ENCODE results near the gene SEPTIN6.
"Not testable (repeated sequence)": the region's sequence is repeated elsewhere in the genome, so short reads cannot be mapped to it uniquely, and the experiment has no call there.

SEPTIN6 gene

GRCh38 chrX:119690921-119691716, 1.8 kb downstream of the SEPTIN6 start:
- DNase-seq = peak in 1 of 2 donors; percentile 70

- peak; percentile 41 to 63 for DNase-seq
Observed at GRCh38 chrX:119688911-119689321, 4.1 kb downstream of the SEPTIN6 start.

DNA sequence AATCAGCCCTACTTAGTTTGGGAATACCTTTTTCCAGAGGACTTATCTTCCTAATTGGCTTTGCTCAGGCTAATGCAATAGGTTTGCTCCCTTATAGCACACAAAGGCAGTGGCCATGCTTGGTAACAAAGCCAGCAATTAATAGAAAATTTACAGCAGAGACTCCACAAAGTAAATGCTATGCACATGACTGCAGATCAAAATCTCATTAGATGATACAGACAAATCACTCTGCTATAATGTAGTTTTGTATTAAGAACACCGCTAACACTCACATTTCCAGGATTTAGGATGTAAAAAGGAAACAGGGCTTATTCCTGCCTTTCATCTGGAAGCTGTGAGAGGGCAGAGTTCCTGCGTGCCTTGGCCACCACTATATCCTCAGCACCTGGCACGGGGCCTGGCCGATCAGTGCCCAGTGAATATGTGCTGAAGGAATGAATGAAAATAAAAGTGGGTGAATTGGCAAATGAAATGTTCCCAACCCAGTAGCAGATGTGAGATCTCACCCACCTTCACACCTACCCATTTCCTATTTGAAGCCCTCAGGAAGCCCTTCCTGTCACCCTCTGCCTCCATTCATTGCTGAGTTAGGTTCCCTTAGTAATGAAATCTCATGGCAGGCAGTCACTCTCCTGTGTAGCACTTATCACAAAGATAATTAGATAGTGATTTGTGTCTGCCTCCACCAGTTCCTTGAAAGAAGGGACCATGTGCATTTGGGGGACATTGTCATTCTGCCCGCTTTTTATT, 5.1 kb downstream of the SEPTIN6 start:
- no peak for DNase-seq

DNA sequence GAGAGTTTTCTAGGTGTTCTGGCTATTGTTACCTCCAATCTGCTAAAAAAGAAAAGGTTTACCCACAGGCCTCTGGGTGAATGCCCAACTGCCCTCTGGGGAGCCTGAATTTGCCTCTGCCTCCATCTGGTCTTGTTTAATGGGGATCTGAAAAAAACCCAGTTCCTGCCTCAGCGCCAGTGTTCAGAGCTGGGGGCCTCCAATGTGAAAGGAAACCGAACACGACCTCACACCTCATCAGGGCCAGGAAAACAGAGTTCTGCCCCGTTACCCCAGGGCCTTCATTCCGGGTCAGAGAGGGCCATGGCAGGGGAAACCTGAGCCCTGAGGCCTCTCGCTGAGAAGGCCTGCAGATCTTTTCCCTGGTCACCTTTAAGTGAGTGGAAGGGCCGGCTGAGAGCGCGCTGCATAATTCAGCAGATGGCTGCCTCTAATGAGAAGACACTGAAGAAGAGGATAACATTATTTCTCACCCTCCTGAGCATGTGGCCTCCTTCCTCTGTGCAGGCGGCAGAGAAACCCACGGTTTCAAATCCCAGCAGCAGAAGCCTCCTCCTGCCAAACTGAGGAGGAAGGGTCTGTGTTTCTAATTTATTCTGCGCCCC, 6.8 kb downstream of the SEPTIN6 start:
- peak in 1 of 2 donors; percentile 50 for DNase-seq

GRCh38 chrX:119685225-119686066, 7.5 kb downstream of the SEPTIN6 start:
- peak; percentile 69 to 74 for DNase-seq

GRCh38 chrX:119684916-119685224, 8.1 kb downstream of the SEPTIN6 start:
- DNase-seq = no peak

GRCh38 chrX:119684312-119684711, 8.7 kb downstream of the SEPTIN6 start:
- DNase-seq = peak in 1 of 2 donors; percentile 49

GRCh38 chrX:119682019-119682989, 10.7 kb downstream of the SEPTIN6 start:
- peak; percentile 55 to 58 for DNase-seq

GRCh38 chrX:119677654-119677981, 15.3 kb downstream of the SEPTIN6 start:
- DNase-seq = no peak

DNA sequence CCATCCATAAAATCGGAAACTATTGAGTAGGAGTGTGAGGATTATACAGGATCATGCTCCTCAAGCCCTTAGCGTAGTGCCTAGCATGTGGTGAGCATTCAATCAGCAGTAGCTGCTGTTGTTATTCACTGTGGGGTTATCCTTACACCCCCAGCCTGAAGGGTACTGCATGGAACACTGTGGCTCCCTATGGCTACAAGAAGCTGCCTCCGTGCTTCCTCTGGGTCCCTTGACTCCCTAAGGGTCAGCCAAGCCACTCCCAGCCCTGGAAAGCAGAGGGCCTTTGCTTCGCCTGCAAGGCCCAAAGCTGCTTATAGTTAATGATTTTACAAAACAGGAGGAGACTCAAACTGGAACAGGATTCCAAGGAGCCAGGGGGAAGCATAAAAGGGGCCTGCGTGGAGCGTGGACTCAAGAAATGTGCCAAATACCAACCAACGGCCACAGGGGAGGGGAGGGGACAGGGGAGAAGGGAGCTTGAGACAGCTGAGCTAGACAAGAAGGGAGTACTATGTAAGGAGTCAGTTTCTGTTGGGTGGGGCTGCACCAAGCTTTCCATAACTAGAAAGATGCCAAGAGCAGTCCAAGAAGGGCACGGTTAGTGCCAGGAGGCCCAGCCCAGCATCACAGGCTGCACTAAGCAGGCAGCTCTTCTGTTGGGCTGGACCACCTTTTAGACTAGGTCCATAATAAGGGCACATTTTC, 15.9 kb downstream of the SEPTIN6 start:
- DNase-seq = no peak

DNA sequence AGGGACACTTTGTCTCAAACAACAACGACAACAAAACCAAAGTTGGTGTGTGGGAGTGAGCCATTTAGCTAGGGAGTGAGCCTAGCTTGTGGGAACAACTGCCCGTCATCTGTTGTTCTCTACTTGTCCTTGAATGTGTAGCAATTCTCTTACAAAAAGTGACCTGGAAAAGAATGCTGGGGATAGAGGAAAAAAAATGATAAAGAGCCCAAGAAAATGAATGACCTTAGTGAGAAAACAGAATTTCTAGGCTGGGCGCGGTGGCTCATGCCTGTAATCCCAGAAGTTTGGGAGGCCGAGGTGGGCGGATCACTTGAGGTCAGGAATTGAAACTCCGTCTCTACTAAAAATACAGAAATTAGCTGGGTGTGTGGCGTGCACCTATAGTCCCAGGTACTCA, 19.6 kb downstream of the SEPTIN6 start:
- DNase-seq = no peak

DNA sequence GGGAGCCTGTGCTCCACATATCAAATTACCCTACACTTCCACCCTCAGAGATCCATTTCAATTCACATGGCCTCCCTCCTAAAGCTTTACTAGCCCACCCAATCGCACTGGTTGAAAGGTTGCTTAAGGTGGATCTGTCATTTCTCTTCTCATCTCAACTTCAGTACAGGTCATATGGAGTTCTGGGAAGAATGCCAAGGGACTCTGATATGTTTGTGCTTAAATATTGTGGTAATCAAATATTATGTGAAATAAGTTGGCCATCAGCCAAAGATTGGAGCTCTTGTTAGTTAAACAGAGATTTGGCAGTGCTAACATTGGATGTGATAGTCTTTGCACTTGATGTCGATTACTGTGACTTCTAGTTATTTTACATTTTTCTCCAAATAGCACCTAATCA, 20.5 kb downstream of the SEPTIN6 start:
- no peak for DNase-seq

- no peak for DNase-seq
Observed at GRCh38 chrX:119669424-119670037, 23.4 kb downstream of the SEPTIN6 start.

DNA sequence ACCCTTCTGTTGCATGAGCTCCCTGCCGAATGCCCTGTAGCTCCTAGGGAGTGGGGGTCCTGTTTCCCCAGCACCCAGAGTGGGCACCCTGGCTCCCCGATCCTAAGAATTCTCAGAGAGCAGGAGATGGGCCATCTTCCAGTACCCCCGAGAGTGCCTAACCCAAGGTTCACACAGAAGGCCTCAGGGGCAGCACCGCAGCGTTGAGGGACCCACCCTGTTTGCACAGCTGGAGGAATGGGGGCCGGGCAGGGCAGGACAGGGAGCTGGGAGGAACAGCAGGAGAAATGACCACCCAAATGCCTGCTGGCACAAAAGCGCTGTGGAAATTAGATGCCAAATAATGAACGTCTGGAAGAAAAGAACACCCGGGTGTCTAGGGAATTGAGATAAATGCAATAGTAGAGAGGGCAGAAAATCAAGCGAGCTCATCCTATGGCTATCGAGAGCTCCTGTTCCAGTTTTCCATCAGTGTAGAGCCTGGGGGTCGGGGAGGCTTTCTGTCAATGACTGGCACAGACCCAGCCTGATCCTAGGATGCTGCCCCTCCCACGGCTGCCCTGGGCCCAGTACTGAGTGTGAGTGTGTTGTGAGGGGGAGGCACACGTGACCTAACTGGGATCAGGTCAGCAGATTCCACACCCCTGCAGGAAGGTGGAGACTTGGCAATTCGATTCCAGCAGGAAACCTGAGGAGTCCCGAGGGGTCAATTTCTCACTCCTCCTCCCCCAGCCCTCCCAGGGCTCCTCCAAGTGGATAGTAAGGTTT, 25.7 kb downstream of the SEPTIN6 start:
- no peak for DNase-seq

GRCh38 chrX:119664877-119665276, 28.1 kb downstream of the SEPTIN6 start:
- not testable (repeated sequence) for DNase-seq

DNA sequence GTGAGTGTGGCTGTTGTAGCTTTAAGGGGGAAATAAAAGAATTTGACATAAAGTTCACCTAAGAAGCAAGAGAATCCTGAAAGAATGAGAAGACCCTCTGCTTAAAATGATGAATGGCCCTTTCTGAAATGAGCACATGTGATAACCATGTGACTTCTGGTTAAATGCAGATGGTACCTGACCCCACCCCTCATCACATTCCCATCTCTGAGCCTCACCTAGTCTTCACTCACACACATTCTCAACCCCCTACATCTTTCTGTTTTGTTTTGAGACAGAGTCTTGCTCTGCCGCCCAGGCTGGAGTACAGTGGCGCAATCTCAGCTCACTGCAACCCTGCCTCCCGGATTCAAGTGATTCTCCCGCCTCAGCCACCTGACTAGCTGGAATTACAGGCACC, 31.5 kb downstream of the SEPTIN6 start:
- no peak for DNase-seq

DNA sequence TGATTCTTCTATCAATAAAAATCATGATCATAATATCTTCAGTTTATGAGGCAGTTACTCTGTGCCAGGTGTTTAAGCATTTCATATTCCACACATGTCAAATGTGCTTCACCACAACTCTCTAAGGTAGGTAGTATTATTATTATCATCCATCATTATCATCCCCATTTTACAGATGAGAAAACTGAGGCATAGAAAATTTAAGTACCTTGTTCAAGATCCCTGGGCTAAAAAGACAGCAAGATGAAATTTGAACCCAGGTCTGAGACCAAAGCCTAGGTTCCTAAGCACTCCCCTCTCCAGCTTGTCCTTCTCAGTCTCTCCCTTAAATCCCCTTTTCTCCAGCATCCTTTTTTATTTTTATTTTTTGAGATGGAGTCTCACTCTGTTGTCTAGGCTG, 33.4 kb downstream of the SEPTIN6 start:
- DNase-seq = no peak

DNA sequence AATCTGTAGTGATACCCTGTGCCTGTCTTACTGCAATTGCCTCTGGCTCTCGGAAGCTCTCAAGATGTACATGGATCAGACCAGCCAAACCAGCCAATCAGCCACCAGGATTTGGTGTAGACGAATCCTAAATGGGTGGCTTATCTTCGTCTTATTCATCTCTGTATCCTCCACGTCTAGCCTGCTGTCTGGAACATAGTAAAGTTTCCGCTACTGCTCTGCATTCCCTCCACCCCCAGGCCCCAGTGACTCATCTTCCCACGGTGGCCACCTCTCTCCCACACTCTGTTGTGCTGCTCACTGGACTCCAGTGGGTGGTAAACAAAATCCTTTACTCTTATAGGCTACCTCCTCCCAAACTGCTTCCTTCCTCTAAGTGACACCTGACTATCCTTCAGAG, 37.8 kb downstream of the SEPTIN6 start:
- DNase-seq = peak; percentile 13 to 17

GRCh38 chrX:119654112-119654531, 38.8 kb downstream of the SEPTIN6 start:
- peak; percentile 15 to 18 for DNase-seq

GRCh38 chrX:119648421-119648775, 44.6 kb downstream of the SEPTIN6 start:
- no peak for DNase-seq
